Activated CD4-positive, CD25-positive, alpha-beta regulatory T cell treated with anti-CD3 and anti-CD28 coated beads, Interleukin-2, amount 50 U/mL, for 72 hours (primary cell): ENCODE results near the gene SPATA6.
"Not testable (repeated sequence)": the region's sequence is repeated elsewhere in the genome, so short reads cannot be mapped to it uniquely, and the experiment has no call there.

Experiments used
- DNase-seq: peaks from one replicate; pipeline ENCODE4 v3.0.0; 2021

The SPATA6 gene

DNA sequence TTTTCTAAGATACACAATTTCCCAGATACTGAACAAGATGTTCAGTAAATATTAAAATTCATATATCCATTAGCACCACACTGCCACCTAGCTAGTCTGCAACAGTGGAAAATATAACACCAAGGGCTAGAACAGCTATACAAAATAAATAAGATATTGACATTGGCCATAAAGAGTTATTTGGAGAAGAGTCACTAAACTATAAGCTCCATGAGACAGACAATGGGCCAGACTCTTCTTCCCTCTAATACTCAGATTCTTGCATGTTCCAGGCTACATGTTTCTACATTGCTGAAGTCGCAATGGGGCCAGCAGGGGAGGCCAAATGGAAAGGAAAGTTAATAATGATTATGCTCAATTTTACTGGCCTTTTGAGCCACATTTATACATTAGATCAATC is 21.5 kb downstream of the SPATA6 start:
- DNase-seq = no peak

DNA sequence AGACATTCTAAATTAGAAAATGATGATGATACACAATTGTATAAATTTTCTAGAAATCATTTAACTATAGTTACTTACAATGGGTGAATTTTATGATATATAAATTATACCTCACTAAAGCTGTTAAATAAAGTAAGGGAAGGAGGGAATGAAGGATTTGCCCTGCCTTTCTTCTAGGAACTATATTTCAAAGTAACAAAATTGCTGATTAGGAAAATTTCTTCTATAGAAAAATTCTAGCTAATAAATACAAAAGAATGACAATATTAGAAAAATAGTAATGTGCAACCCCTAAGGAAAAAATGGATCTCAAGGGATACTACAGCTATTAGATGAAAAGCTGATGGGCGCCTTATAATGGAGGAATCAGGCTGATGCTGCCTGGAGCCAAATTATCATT is 23.1 kb downstream of the SPATA6 start:
- DNase-seq = no peak

DNA sequence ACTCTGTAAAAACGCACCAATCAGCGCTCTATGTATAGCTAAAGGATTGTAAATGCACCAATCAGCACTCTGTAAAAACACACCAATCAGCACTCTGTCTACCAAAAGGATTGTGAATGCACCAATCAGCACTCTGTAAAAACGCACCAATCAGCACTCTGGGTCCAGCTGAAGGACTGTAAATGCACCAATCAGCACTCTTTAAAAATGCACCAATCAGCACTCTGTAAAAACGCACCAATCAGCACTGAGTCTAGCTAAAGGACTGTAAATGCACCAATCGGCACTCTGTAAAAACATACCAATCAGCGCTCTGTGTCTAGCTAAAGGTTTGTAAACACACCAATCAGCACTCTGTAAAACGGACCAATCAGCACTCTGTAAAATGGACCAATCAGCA is 27.8 kb downstream of the SPATA6 start:
- DNase-seq = not testable (repeated sequence)

DNA sequence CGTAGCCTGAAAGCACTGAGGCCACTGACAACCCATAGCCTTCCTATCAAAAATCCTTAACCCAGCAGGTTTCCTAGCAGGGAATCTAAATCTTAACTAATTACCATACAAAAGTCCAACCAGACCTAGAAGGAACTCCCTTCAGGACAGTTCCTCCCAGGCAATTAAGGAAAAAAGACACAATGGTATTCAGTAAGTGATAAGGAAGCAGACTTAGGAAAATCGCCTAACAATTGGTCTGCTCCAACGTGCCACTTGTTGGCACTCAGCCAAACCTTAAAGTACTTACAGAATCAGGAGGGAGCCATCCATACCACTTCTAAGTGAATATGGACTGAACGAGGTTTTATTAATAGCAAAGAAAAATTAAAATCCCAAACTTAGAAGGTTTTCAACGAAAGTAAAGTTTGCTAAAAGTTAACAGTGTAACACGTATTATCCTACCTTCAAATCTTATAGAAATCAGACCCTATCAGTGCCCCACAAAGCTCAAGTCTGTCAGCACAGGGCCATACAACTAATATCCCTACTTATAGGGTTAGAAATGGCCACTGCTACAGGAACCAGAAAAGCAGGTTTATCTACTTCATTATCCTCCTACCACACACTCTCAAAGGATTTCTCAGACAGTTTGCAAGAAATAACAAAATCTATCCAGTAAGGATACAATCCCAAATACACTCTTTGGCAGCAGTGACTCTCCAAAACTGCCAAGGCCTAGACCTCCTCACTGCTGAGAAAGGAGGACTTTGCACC is 29.0 kb downstream of the SPATA6 start:
- DNase-seq = no peak

DNA sequence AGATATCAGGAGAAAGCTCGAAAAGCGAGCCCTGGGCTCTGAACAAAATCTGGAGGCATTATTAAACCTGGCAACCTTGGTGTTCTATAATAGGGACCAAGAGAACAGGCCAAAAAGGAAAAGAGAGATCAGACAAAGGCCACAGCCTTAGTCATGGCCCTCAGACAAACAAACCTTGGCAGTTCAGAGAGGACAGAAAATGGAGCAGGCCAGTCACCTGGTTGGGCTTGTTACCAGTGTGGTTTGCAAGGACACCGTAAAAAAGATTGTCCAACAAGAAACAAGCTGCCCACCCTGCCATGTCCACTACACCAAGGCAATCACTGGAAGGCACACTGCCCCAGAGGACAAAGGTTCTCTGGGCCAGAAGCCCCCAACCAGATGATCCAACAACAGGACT is 31.2 kb downstream of the SPATA6 start:
- not testable (repeated sequence) for DNase-seq

DNA sequence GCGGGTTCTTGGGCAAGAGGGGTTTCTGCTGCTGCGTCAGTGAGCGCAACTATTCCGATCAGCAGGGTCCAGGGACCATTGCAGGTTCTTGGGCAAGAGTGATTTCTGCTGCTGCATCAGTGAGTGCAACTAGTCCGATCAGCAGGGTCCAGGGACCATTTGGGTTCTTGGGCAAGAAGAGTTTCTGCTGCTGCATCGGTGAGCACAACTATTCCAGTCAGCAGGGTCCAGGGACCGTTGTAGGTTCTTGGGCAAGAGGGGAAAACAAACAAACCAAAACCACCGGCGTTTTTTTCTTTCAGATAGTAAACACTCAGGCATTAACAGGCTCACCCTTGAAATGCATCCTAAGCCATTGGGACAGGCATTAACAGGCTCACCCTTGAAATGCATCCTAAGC is 32.6 kb downstream of the SPATA6 start:
- no peak for DNase-seq

DNA sequence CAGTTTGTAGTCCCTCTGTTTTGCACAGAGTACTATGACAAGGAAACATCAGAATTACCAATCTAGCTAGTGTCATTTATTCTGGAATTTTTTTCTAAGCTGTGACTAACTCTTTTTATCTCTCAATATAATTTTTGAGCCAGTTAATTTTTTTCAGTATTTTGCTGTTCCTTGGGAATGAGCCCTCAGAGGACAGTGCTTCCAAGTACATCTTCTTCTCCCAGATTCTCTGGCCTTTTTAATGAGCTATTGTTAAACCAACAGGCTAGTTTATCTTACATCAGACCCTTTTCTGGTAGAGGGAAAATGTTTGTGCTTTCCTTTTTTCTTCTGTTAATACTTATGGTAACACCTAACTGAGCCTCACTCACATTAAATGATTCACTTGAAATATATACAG is 34.6 kb downstream of the SPATA6 start:
- DNase-seq = not testable (repeated sequence)

DNA sequence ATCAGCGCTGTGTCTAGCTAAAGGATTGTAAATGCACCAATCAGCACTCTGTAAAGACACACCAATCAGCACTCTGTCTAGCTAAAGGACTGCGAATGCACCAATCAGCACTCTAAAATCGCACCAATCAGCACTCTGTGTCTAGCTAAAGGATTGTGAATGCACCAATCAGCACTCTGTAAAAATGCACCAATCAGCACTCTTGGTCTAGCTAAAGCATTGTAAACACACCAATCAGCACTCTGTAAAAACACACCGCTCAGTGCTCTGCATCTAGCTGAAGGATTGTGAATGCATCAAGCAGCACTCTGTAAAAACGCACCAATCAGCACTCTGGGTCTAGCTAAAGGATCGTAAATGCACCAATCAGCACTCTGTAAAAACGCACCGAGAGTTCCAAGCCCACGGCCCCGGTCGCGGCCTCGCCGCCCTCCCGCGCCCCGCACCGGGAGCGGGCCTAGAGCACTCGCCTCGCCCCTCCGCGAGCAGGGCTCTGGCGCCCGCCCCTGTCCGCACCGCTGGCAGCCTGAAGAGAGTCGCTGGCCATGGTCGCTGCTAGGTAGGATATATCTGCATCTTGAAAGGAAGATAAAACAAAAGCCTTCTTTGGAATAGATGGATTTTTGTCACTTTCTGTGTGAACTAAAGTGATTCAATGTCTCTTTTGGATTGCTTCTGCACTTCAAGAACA is 36.5 kb downstream of the SPATA6 start:
- DNase-seq = not testable (repeated sequence)

DNA sequence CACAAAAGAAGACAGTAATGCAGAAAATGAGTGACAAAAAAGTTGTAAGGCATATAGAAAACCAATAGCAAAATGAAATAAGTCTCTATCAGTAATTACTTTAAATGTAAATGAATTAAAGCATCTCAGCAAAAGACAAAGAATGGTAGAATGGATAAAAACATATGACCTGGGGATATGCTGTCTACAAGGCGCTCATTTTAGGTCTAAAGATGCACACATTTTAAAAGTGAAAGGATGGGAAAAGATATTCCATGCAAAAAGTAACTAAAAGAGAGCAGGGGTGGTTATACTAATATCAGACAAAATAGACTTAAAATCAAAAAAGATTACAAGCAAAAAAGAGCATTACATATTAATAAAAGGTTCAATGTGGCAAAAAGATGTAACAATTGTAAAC is 41.2 kb downstream of the SPATA6 start:
- DNase-seq = no peak

DNA sequence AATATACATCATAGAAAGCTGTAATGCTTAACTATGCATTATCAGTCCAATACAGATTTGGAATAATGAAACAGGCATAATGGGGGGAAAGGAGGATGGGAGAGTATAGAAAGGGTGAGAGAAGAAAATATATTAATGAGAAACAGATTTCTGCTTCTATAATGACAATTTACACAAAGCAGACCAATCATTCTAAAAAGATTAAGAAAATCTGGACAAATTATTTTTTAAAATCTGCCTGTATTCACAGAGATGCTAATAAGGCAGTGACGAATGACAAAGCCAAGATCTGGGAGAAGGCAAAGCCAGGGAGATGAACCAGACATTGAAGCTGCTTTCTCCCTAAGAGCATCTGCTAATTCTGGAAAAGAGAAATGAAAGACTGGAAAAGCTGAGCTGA is 50.0 kb downstream of the SPATA6 start:
- no peak for DNase-seq

DNA sequence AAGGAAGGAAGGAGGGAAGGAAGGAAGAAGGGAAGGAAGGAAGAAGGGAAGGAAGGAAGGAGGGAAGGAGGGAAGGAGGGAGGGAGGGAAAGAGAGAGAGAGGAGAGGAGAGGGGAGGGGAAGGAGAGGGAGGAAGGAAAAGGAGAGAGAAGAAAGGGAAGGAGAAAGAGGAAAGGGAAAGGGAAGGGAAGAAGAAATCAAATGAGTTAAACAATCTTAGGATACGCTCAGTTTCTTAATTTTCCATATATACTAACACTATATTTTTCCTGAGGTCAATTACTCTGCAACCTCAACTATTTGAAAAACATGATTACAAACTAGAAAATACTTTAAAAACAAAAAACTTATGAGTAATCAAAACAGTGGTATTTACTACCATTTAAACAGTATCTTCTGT is 53.3 kb downstream of the SPATA6 start:
- DNase-seq = no peak

DNA sequence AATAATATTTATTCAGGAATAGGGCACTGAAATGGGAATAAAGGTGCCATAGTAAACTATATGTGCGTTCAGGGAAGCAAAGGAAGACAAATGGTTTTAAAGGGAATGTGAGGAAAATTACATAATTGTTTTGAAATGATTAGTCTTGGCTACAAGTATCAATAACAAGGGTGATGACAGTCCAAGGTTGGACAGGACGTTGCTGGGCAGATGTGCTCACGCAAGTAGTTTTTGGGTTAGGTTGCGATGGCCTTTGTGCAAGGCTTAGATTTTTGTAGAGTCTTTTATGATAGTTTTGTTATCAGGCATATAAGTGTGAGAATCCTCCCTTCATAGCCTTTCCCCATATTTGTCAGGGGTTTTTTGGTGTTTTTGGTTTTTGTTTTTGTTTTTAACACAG is 57.0 kb downstream of the SPATA6 start:
- no peak for DNase-seq

DNA sequence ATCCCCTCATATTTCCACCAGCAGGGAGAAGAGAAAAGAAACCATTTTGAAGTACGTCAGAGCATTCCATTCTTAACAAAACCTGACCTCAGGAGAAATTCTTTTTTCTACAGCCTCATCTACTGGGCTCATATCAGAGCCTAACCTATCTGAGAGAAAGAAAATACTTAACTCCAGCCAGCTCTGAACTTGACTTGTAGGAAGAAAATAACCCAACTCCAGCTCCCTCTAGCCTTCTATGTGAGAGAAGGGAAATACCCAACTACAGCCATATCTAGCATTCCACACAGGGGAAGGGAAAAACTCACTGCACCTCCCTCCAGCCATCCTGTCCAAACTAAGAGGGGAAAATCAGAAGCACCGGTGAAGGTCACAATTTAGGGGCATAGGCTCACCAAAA is 57.7 kb downstream of the SPATA6 start:
- DNase-seq = no peak

DNA sequence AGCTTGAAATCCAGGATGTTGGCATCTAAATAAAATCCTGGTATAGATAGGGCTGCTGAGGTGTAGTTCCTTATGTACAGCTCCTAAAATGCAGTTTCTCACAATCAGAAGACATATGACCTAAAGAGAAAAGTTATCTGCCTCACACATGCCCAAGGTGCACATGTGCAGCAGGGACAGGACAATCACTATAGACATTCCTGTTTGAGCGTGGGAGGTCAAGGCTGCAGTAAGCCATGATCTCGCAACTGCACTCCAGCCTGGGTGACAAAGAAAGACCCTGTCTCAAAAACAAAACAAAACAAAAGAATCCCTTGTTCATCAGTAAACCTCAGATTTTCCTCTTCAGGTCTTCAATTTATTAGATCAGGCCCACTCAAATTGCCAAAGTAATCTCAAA is 66.1 kb downstream of the SPATA6 start:
- DNase-seq = no peak

DNA sequence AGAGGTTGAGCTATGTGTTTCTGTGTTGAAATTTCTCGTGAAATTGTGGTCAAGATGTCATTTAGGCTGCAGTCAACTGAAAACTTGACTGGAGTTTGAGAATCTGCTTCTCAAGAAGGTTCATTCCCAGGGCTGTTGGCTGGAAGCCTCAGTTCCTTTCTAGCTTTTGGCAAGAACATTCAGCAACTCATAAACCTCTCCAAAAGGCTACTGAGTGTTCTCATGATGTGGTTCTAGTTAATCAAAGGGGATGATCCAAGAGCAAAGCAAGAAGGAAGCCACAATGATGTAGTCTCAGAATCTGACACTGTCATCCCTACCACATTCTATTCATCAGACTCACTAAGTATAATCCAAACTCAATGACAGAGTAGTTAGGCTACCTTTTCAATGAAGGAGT is 66.6 kb downstream of the SPATA6 start:
- DNase-seq = no peak

DNA sequence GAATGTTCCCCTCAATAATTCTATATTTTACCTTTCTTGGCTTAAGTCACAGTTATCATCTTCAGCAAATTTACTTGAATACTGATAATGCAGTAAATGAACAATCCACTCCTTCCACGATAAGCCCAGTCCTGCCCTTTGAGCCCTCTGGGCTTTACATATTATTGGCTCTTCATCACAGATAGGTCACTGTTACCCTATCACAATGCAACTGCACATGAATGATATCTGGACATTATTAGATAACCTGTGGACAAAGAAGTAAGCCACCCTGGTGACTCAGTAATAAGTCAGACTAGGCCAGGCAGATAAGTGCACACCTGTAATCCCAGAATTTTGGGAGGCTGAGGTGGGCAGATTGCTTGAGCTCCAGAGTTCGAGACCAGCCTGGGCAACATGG is 69.4 kb downstream of the SPATA6 start:
- no peak for DNase-seq

DNA sequence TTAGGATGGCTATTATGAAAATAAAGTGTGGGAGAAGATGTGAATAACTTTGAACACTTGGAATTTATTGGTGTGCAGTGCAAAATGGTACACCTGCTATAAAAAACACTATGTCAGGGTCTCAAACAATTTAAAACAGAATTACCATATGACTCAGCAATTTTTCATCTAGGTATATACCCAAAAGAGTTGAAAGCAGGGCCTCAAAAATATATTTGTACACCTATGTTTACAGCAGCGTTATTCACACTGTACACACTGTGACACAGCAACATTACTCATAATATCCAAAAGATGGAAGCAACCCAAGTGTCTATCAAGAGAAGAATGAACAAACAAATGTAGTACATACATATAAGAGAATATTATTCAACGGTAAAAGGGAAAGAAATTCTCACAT is 75.8 kb downstream of the SPATA6 start:
- DNase-seq = no peak

DNA sequence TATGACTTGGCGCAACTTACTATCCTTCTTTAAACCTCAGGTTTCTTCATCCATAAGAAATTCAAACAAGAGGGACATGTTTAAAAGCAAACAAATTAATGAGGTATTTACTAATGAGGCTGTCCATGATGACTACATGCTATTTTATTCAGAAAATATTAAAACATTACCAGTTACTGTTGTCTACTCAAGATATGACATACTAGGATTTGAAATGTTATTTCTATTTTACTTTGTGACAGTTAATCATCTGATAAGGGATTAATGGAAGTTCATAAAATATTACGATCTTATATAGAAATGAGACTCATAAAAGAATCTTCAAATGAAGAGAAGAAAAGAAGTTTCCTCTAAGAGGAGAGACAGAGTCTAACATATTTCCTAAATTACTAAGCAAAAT is 80.1 kb downstream of the SPATA6 start:
- no peak for DNase-seq

DNA sequence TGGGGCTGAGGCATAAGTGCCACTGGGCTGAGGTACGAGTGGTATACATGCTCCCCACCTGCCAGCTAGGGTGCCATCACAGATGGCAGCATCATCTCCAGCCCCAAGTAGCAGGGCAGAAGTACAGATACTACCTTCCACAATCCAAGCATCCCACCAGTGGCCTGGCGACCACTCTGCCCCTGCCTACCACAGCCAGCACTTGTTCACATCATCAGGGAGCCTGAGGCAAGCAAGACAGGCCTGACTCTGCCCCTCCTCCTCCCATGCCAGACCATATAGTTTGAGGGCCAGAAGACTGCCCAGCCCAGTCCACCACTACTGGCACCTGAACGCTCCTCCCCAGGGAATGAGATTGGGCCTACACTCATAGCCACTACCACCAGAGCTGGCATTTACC is 84.6 kb downstream of the SPATA6 start:
- no peak for DNase-seq

DNA sequence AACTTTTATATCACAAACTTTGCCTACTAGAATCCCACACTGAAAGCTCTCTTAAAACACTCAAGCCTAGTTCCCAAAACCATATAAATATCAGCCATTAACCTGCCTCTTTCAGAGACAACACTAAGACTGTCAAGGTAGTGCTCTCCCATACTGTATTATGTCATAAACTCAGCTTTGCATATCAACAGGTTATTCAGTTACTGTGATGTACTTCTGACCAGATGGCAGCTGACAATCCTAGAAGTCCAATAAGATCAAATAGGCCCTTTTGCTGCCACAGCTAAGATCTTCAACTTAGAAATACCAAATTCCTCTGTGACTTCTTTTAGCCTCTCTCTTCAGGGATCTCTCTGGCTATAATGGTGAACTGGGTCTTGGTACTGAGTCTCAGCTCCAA is 97.2 kb downstream of the SPATA6 start:
- no peak for DNase-seq

DNA sequence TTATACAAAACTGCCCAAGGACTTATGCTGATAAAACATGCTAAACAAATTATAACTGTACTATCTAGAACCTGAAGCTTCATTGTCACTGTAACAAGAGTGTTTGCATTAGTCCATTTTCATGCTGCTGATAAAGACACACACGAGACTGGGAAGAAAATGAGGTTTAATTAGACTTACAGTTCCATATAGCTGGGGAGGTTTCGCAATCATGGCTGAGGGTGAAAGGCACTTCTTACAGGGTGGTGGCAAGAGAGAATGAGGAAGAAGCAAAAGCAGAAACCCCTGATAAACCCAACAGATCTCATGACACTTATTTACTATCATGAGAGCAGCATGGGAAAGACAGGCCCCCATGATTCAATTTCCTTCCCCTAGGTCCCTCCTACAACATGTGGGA is 100.4 kb downstream of the SPATA6 start:
- DNase-seq = no peak

DNA sequence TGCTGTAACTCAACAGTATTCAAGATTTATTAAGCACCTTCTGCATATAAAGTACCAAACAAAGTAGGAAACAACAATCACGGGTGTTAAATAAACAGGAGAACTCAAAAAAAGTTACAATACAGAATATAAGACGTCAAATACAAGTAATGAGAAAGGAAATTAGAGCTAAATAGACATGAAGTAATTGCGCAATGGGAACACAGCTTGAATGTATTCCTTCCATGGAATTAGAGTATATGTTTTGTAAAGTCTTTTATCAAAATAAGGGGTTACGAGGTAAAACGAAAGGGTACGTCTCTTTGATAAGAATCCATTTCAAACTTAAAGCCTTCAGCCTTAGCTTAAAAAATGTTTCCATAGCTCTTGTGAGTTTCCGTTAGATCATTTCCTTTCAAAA is 109.1 kb downstream of the SPATA6 start:
- no peak for DNase-seq

DNA sequence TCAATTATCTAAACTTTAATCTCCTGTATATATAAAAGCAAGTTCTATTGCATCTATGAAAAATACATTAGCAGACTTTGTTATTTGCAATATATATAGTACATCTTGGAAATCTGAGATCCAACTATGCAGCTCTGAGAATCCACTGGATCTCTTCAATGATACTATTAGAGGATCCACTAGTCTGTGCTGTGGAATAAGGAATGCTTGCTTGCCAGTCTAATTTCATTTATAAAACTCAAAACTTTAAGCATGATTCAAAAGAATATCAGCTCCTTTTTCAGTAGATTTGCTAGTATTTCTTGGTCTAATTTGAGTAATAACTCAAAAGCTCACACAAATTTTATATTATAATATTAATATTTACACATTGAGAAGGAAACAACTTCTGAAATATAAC is 115.1 kb downstream of the SPATA6 start:
- DNase-seq = no peak

DNA sequence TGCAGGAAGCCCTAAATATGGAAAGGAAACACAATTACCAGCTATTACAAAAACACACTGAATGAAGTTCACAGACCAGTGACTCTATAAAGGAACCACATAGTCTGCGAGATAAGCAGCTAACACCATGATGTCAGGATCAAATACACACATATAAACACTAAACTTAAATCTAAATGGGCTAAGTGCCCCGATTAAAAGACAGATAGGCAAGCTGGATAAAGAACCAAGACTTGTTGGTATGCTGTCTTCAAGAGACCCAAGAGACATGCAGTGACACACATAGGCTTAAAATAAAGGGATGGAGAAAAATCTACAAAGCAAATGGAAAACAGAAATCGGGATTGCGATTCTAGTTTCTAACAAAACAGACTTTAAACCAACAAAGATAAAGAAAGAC is 127.6 kb downstream of the SPATA6 start:
- DNase-seq = no peak

DNA sequence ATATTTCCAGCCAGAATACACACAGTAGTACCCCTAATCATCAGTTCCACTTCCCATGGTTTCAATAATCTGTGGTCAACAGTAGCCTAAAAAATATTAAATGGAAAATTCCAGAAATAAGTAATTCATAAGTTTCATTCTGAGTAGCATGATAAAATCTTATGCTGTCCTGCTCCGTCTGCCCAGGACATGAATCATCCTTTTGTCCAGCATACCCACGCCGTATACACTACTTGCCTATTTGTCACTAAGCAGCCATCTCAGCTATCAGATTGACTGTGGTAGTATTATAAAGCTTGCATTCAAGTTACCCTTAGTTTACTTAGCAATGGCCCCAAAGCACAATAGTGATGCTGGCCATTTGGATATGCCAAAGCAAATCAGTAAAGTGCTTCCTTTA is 130.8 kb downstream of the SPATA6 start:
- DNase-seq = no peak
